HEK293 (cell line): ENCODE results near the gene GRB7.
"Not testable (repeated sequence)": the region's sequence is repeated elsewhere in the genome, so short reads cannot be mapped to it uniquely, and the experiment has no call there.

ENCODE experiments used
- CTCF ChIA-PET: fragments of 350-600 bp; formaldehyde crosslinking; extraction: SDS; loops from one replicate; lab custom pipeline; 2021; ENCODE audit warnings: antibody characterized with exemption; lab: Yijun Ruan, JAX
- POLR2A ChIA-PET: fragments of 300-600 bp; formaldehyde crosslinking; extraction: SDS; loops from one replicate; lab custom pipeline; 2020; ENCODE audit warnings: antibody characterized with exemption, inconsistent platforms; lab: Yijun Ruan, JAX
- H3K27ac ChIP-seq: fragments of 200-500 bp; sonication (Bioruptor generic); 2 replicates; pipeline ENCODE4 v1.5.1; 2014; ENCODE audit warnings: low read depth, low read length, control low read depth, inconsistent platforms; ENCODE audit errors: extremely low read depth
- H3K36me3 ChIP-seq, 2 experiments: fragments of 200-500 bp in 1 of 2; sonication (Bioruptor generic) in 1 of 2; 1 replicate in 1 of 2; 2 replicates in 1 of 2; pipeline ENCODE4 v1.5.1; 2014 to 2017; ENCODE audit warnings: inconsistent platforms in 2 of 2, low read length in 2 of 2; ENCODE audit not compliant: control insufficient read depth in 2 of 2, insufficient read depth in 1 of 2
- H3K4me1 ChIP-seq: fragments of 200-500 bp; sonication (Bioruptor generic); 2 replicates; pipeline ENCODE4 v1.5.1; 2014; ENCODE audit warnings: mild to moderate bottlenecking, low read length, inconsistent platforms; ENCODE audit not compliant: control insufficient read depth, insufficient read depth
- H3K4me3 ChIP-seq: 2 replicates; pipeline ENCODE4 v1.5.1; 2011; ENCODE audit warnings: low read depth, mild to moderate bottlenecking, control low read depth, low read length, moderate library complexity
- H3K9me3 ChIP-seq: fragments of 200-500 bp; sonication (Bioruptor generic); 2 replicates; pipeline ENCODE4 v1.5.1; 2014; ENCODE audit warnings: low read depth, low read length, inconsistent platforms; ENCODE audit not compliant: control insufficient read depth, insufficient read depth
- BCL6B ChIP-seq: fragments of 450-650 bp; formaldehyde crosslinking; IDR thresholded peaks from 2 replicates; pipeline ENCODE4 v1.5.1; 2017; ENCODE audit warnings: missing biosample characterization, missing genetic modification characterization
- FEZF1 ChIP-seq: fragments of 450-650 bp; formaldehyde crosslinking; IDR thresholded peaks from 2 replicates; pipeline ENCODE4 v1.5.1; 2016; ENCODE audit warnings: missing biosample characterization, missing genetic modification characterization
- KLF17 ChIP-seq: fragments of 450-650 bp; formaldehyde crosslinking; IDR thresholded peaks from 2 replicates; pipeline ENCODE4 v1.5.1; 2016; ENCODE audit warnings: missing biosample characterization, missing genetic modification characterization
- ZNF114 ChIP-seq: fragments of 450-650 bp; formaldehyde crosslinking; IDR thresholded peaks from 2 replicates; pipeline ENCODE4 v1.5.0; 2017; ENCODE audit warnings: missing biosample characterization, missing genetic modification characterization
- ZNF121 ChIP-seq: fragments of 450-650 bp; formaldehyde crosslinking; IDR thresholded peaks from 2 replicates; pipeline ENCODE4 v1.5.1; 2016; ENCODE audit warnings: missing biosample characterization, missing genetic modification characterization
- ZNF133 ChIP-seq: fragments of 450-650 bp; formaldehyde crosslinking; IDR thresholded peaks from 2 replicates; pipeline ENCODE4 v1.5.1; 2016; ENCODE audit warnings: missing biosample characterization, missing genetic modification characterization
- ZNF26 ChIP-seq: fragments of 450-650 bp; formaldehyde crosslinking; IDR thresholded peaks from 2 replicates; pipeline ENCODE4 v1.5.1; 2016; ENCODE audit warnings: missing biosample characterization, missing genetic modification characterization
- ZNF362 ChIP-seq: fragments of 450-650 bp; formaldehyde crosslinking; IDR thresholded peaks from 2 replicates; pipeline ENCODE4 v1.5.1; 2016; ENCODE audit warnings: missing biosample characterization, missing genetic modification characterization
- ZNF37A ChIP-seq: fragments of 450-650 bp; IDR thresholded peaks from 2 replicates; pipeline ENCODE4 v1.5.1; 2018; ENCODE audit warnings: missing biosample characterization, missing genetic modification characterization
- ZNF398 ChIP-seq: fragments of 450-650 bp; formaldehyde crosslinking; IDR thresholded peaks from 2 replicates; pipeline ENCODE4 v1.5.1; 2017; ENCODE audit warnings: missing biosample characterization, missing genetic modification characterization
- ZNF510 ChIP-seq: fragments of 450-650 bp; formaldehyde crosslinking; IDR thresholded peaks from 2 replicates; pipeline ENCODE4 v1.5.1; 2018; ENCODE audit warnings: mild to moderate bottlenecking, missing genetic modification characterization, missing biosample characterization; ENCODE audit not compliant: insufficient replicate concordance
- ZNF513 ChIP-seq: fragments of 450-650 bp; IDR thresholded peaks from 2 replicates; pipeline ENCODE4 v1.5.1; 2018; ENCODE audit warnings: missing biosample characterization, missing genetic modification characterization
- ZNF664 ChIP-seq: fragments of 450-650 bp; formaldehyde crosslinking; IDR thresholded peaks from 2 replicates; pipeline ENCODE4 v1.5.1; 2016; ENCODE audit warnings: missing biosample characterization, missing genetic modification characterization
- ZNF707 ChIP-seq: fragments of 450-650 bp; formaldehyde crosslinking; IDR thresholded peaks from 2 replicates; pipeline ENCODE4 v1.5.1; 2016; ENCODE audit warnings: missing biosample characterization, missing genetic modification characterization
- ZNF776 ChIP-seq: fragments of 450-650 bp; formaldehyde crosslinking; IDR thresholded peaks from 2 replicates; pipeline ENCODE4 v1.5.0; 2017; ENCODE audit warnings: missing biosample characterization, missing genetic modification characterization, borderline replicate concordance
- ZNF830 ChIP-seq: fragments of 450-650 bp; IDR thresholded peaks from 2 replicates; pipeline ENCODE4 v1.5.0; 2018; ENCODE audit warnings: missing biosample characterization, missing genetic modification characterization, low read depth, mild to moderate bottlenecking, moderate library complexity
- ZSCAN18 ChIP-seq: fragments of 450-650 bp; formaldehyde crosslinking; IDR thresholded peaks from 2 replicates; pipeline ENCODE4 v1.5.1; 2016; ENCODE audit warnings: missing biosample characterization, missing genetic modification characterization
- ZSCAN5A ChIP-seq: fragments of 450-650 bp; formaldehyde crosslinking; IDR thresholded peaks from 2 replicates; pipeline ENCODE4 v1.5.1; 2016; ENCODE audit warnings: missing biosample characterization, missing genetic modification characterization

Gene GRB7

GRCh38 chr17:39724731-39725130, 13.0 kb upstream of the GRB7 start:
- Histone ChIP-seq H3K9me3 (no peaks in the 10 kb centered on the region), H3K27ac (no peak overlapping the region), H3K4me3 (no peak overlapping the region), H3K4me1 (0 out of 2 replicates have a peak, but pooled peaks cover 1% of the 10 kb centered on the region), H3K36me3 (peaks cover 8 to 71% of the 10 kb centered on the region in 2 experiments; a peak in 2 of 3 replicates)
- ChIA-PET POLR2A (interaction anchor here (0.5 to 1.8 kb wide), 3 partner anchors 24 to 85 kb away, joined by 3 to 8 read pairs (median 7); partner anchors contain the start of gene ERBB2), CTCF (interaction anchor here (1.8 kb wide), 1 partner anchor 103 kb away, joined by 4 read pairs; no protein-coding TSS in a partner anchor)
- TF ChIP-seq FEZF1 (no peak), ZNF37A (tag by site-specific recombination) (no peak), BCL6B (tag by site-specific recombination) (no peak)

GRCh38 chr17:39725923-39726322, 11.8 kb upstream of the GRB7 start:
- CTCF ChIA-PET = interaction anchor here (0.7 to 1.8 kb wide), 4 partner anchors 72 to 1768 kb away, joined by 3 to 4 read pairs (median 4); no protein-coding TSS in a partner anchor
- POLR2A ChIA-PET = interaction anchor here (0.9 to 1.8 kb wide), 3 partner anchors 11 to 38 kb away, joined by 3 to 7 read pairs (median 5); partner anchors contain the start of genes ERBB2 and PGAP3
- peak; percentile 94 for TF ChIP-seq ZNF121 (tag by site-specific recombination)
- 0 out of 2 replicates have a peak, but pooled peaks have one; percentile 31 for TF ChIP-seq ZNF362 (tag by site-specific recombination)
- H3K9me3 ChIP-seq, H3K4me1 ChIP-seq, H3K27ac ChIP-seq, H3K4me3 ChIP-seq: not testable (repeated sequence)
- peaks cover 8 to 63% of the 10 kb centered on the region in 2 experiments; a peak in 2 of 3 replicates for H3K36me3 ChIP-seq

GRCh38 chr17:39726617-39727016, 11.1 kb upstream of the GRB7 start:
- POLR2A ChIA-PET = interaction anchor here (1.0 kb wide), 2 partner anchors 10 to 12 kb away, joined by 3 to 5 read pairs; no protein-coding TSS in a partner anchor
- Histone ChIP-seq H3K36me3 (peaks cover 8 to 60% of the 10 kb centered on the region in 2 experiments; a peak in 2 of 3 replicates), H3K4me3 (no peak overlapping the region), H3K27ac (no peak overlapping the region), H3K9me3 (no peaks in the 10 kb centered on the region), H3K4me1 (0 out of 2 replicates have a peak, but pooled peaks cover 3% of the 10 kb centered on the region)
- CTCF ChIA-PET = interaction anchor here (1.0 to 1.8 kb wide), 2 partner anchors 103 to 105 kb away, joined by 3 to 4 read pairs; no protein-coding TSS in a partner anchor
- TF ChIP-seq ZNF664 (no peak), ZNF26 (tag by site-specific recombination) (no peak), ZNF707 (tag by site-specific recombination) (no peak), ZNF776 (no peak), ZNF510 (tag by site-specific recombination) (no peak), ZNF114 (no peak), ZSCAN18 (no peak), ZNF830 (tag by site-specific recombination) (no peak), ZNF398 (tag by site-specific recombination) (no peak), ZNF133 (tag by site-specific recombination) (no peak), ZSCAN5A (tag by site-specific recombination) (no peak), ZNF513 (no peak), KLF17 (tag by site-specific recombination) (no peak)
